Epithelial cell of esophagus (primary cell): ENCODE measurements around the gene ANXA1.

ENCODE experiments used
- DNase-seq: peaks from one replicate; pipeline ENCODE4 v3.0.0; 2010; ENCODE audit warnings: low read depth
- H3K4me3 ChIP-seq: 2 replicates; pipeline ENCODE4 v1.5.1; 2011; ENCODE audit warnings: mild to moderate bottlenecking, low read length, control low read depth
- CTCF ChIP-seq: IDR thresholded peaks from 2 replicates; pipeline ENCODE4 v1.5.1; 2011; ENCODE audit warnings: low read depth, mild to moderate bottlenecking, low read length, control low read depth, inconsistent platforms; ENCODE audit not compliant: insufficient read depth; ENCODE audit errors: missing control alignments

Gene ANXA1

GRCh38 chr9:73200694-73201452 lies 49.2 kb downstream of the ANXA1 start:
- TF ChIP-seq CTCF: peak; percentile 51
- DNase-seq: peak; percentile 38
- H3K4me3 ChIP-seq: no peak overlapping the region

DNA sequence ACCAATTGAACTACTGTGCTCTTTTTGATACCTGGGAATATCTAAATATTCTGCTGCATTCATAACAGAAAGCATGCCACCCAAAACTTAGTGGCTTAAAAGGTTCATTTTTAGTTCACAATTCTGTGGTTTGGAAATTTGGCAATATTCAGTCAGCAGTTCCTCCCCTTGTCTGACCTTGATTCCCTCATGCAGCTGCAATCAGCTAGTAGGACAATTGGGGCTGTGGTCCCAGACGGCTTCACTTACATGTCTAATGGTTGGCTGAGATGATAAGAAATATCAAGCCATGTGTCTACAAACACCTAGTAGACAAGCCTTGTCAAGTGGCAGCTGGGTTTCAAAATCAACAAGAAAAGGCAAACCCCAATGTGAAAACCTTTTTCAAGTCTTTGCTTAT lies 51.3 kb downstream of the ANXA1 start:
- no peak overlapping the region for H3K4me3 ChIP-seq
- no peak for DNase-seq
- no peak for TF ChIP-seq CTCF

- H3K4me3 ChIP-seq: no peak overlapping the region
- no peak for TF ChIP-seq CTCF
- no peak for DNase-seq
These were observed 53.3 kb downstream of the ANXA1 start for GRCh38 chr9:73204936-73205335.

- no peak for TF ChIP-seq CTCF
- no peak overlapping the region for H3K4me3 ChIP-seq
- no peak for DNase-seq
These were observed 55.2 kb downstream of the ANXA1 start for GRCh38 chr9:73206851-73207250.

DNA sequence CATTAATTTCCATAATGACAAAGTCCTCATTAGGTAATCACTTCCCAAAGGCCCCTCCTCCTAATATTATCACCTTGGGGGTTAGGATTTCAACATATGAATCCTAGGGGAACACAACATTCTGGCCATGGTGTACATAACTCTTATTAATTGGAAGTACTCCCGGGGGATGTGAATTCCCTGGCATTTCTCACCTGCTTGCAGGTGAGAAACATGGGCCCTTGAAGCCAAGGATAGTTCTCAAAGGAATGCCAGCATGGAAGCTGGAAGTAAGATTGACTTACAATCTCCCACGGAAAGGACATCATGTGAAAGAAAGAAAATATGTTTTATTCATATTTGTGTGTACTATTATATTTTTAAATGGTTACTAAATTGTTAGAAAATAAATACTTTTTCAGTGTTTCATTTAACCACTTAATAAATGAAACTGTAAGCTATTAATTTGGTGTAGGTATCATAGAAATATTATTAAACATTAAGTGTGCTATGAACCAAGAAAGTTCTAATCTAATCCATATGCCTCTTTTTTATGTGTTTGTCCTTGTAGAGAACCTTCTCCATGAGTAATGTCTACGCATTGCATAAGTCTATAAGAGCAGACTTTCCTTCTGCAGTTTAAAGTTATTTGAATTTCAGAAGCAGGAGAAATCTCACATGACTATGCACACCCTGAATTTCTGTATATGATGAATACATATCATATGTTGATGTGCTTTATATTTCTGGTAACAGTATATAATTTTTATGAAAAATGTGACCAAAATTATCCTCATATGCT lies 59.4 kb downstream of the ANXA1 start:
- no peak for TF ChIP-seq CTCF
- DNase-seq: no peak
- H3K4me3 ChIP-seq: no peak overlapping the region

DNA sequence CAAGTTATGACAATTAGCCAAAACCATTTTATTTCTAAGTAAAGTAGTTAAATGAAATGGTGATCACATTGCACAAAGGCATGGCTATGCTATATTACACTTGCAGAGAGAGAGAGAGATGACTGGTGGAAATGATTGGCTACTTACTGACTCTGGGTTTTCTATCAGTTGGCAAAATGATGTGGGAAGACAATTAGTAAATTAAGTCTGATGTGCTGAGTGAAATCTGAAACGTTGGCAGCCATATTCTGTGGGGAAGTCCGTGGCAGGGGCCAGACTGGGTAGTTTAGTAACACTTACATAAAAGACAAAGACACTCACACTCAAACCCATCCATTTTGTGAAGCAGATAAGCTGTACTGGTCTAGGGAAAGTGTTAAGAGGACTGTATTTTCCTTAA lies 61.6 kb downstream of the ANXA1 start:
- no peak for TF ChIP-seq CTCF
- no peak overlapping the region for H3K4me3 ChIP-seq
- DNase-seq: no peak
